Fibroblast of lung (primary cell): Measurements from ENCODE around the gene RRBP1. TPM values are rescaled to one million over a fixed set of nuclear protein-coding genes. Genes with fewer than 3 reads are reported as not detected.

ENCODE experiments used
- DNase-seq, 2 donors: peaks; one replicate each; pipeline versions ENCODE4 v3.0.0 to v3.0.0-alpha.2; 2010; ENCODE audit warnings: low read depth in 2 of 2
- H2AFZ ChIP-seq: 2 replicates; pipeline ENCODE4 v1.5.1; 2012; ENCODE audit warnings: low read length, control low read depth, inconsistent platforms
- H3K27ac ChIP-seq: 2 replicates; pipeline ENCODE4 v1.5.1; 2011; ENCODE audit warnings: low read length, control low read depth; ENCODE audit not compliant: insufficient read depth
- H3K27me3 ChIP-seq: 2 replicates; pipeline ENCODE4 v1.5.1; 2011; ENCODE audit warnings: mild to moderate bottlenecking, low read length; ENCODE audit not compliant: control insufficient read depth, insufficient read depth
- H3K36me3 ChIP-seq: 2 replicates; pipeline ENCODE4 v1.5.1; 2011; ENCODE audit warnings: low read length; ENCODE audit not compliant: control insufficient read depth, insufficient read depth
- H3K4me1 ChIP-seq: 2 replicates; pipeline ENCODE4 v1.5.1; 2011; ENCODE audit warnings: low read length; ENCODE audit not compliant: control insufficient read depth, insufficient read depth; ENCODE audit errors: extremely low read depth
- H3K4me2 ChIP-seq: 2 replicates; pipeline ENCODE4 v1.5.1; 2011; ENCODE audit warnings: low read length, control low read depth; ENCODE audit not compliant: insufficient read depth; ENCODE audit errors: extremely low read depth
- H3K4me3 ChIP-seq, 4 experiments: fragments of 200-600 bp in 1 of 4; sonication (generic) in 1 of 4; replicated peaks in 1 of 4; 2 replicates each; pipeline ENCODE4 v1.5.1; 2011 to 2016; ENCODE audit warnings: low read length in 4 of 4, low read depth in 3 of 4, mild to moderate bottlenecking in 3 of 4, control low read depth in 2 of 4, inconsistent platforms in 1 of 4, mixed read lengths in 1 of 4; ENCODE audit not compliant: insufficient read depth in 1 of 4; ENCODE audit errors: control extremely low read depth in 1 of 4
- H3K79me2 ChIP-seq: 2 replicates; pipeline ENCODE4 v1.5.1; 2012; ENCODE audit warnings: mild to moderate bottlenecking, low read length, inconsistent platforms; ENCODE audit not compliant: control insufficient read depth, insufficient read depth
- H3K9ac ChIP-seq: 2 replicates; pipeline ENCODE4 v1.5.1; 2011; ENCODE audit warnings: mild to moderate bottlenecking, low read length, control low read depth; ENCODE audit not compliant: insufficient read depth
- H3K9me3 ChIP-seq: 2 replicates; pipeline ENCODE4 v1.5.1; 2012; ENCODE audit warnings: low read depth, low read length; ENCODE audit not compliant: control insufficient read depth, insufficient read depth
- H4K20me1 ChIP-seq: 2 replicates; pipeline ENCODE4 v1.5.1; 2011; ENCODE audit warnings: low read length; ENCODE audit not compliant: control insufficient read depth, insufficient read depth; ENCODE audit errors: extremely low read depth
- CTCF ChIP-seq, 2 donors: IDR thresholded peaks in 1 of 2; conservative IDR thresholded peaks in 1 of 2; 1 replicate in 1 of 2; 2 replicates in 1 of 2; pipeline ENCODE4 v1.5.1; 2011 to 2012; ENCODE audit warnings: low read length in 2 of 2, control low read depth in 1 of 2, inconsistent platforms in 1 of 2, low read depth in 1 of 2, mild to moderate bottlenecking in 1 of 2
- EZH2 ChIP-seq: IDR thresholded peaks from 2 replicates; pipeline ENCODE4 v1.5.1; 2012; ENCODE audit warnings: low read length, control low read depth, mild to moderate bottlenecking; ENCODE audit errors: missing control alignments
- polyA plus RNA-seq, 2 donors: library from polyadenylated mRNA; depleted of rRNA in 1 of 2; stranded (reverse) in 1 of 2; unstranded in 1 of 2; fragments of >200 nt; gene quantifications; 2 replicates each; pipeline ENCODE4 v1.2.1, GENCODE V29; 2011 to 2012; ENCODE audit warnings: missing spikeins in 1 of 2
- total RNA-seq: library from RNA; depleted of rRNA; stranded (reverse); fragments of >200 nt; gene quantifications from 2 replicates; pipeline ENCODE4 v1.2.1, GENCODE V29; 2014

Gene RRBP1
- total and polyA plus RNA-seq, 2 donors (not counting 1 experiment from before 2014, with no cell fraction given), result 169 to 233 TPM

DNA sequence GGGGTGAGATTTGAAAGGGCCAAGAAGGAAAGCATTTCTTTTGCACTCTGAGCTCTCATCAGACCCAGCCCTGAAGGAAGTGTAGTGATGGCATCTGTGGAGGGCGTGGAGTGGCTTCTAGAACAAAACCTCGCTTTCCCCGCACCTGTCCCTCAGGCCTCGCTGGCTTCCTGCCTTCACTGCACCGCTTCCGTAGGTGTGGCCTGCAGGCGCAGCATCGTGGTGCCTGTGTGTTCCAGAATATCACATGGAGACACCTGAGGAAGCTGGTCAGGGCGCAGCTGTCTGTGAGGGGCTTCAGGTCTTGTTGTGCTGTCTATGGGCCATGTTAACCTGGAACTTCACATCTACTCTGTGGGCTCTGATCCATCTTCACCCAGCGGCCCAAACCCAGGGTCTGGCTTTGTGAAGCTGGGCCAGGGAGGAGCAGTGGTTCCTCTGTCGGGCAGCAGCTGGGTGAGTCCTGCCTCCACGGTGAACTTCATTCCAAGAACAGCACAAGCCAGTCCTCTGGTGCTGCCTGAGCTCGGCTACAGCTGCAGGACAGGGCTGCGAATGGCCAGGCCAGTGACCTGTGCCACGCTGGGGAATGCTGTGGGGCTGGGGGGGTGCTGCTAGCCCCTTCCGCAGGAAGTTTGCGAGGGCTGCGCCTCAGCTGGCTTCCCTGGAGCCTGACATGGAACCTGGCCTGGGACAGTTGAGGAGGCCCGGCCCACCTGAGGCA is 71.3 kb downstream of the RRBP1 start:
- Histone ChIP-seq H3K36me3 (peaks cover 32% of the 10 kb centered on the region), H3K79me2 (no peaks in the 10 kb centered on the region), H3K4me2 (no peak overlapping the region), H3K9ac (no peak overlapping the region), H2AFZ (no peak overlapping the region), H3K27ac (peak overlapping the region; percentile 34), H3K4me1 (peaks cover 7% of the 10 kb centered on the region), H4K20me1 (peaks cover 3% of the 10 kb centered on the region), H3K27me3 (no peaks in the 10 kb centered on the region), H3K9me3 (no peaks in the 10 kb centered on the region), H3K4me3 (no peak overlapping the region)
- DNase-seq, result peak in 1 of 2 donors; percentile 19
- TF ChIP-seq EZH2 (no peak), CTCF (conservative IDR thresholded peaks at IDR 0.05 in 1 of 2, IDR thresholded peaks at IDR 0.05 in 1 of 2; ENCODE audit: low read depth in 1 of 2, low read length in 2 of 2) (no peak)

- no peak for DNase-seq
- H3K27me3 ChIP-seq, result no peaks in the 10 kb centered on the region
- no peak overlapping the region for H3K27ac ChIP-seq
- H4K20me1 ChIP-seq, result peaks cover 3% of the 10 kb centered on the region
- no peak overlapping the region for H3K4me3 ChIP-seq
- H3K9ac ChIP-seq, result no peak overlapping the region
- peaks cover 25% of the 10 kb centered on the region for H3K36me3 ChIP-seq
- peaks cover 4% of the 10 kb centered on the region for H3K4me1 ChIP-seq
- TF ChIP-seq EZH2, result no peak
- no peak for TF ChIP-seq CTCF (conservative IDR thresholded peaks at IDR 0.05 in 1 of 2, IDR thresholded peaks at IDR 0.05 in 1 of 2; ENCODE audit: low read depth in 1 of 2, low read length in 2 of 2)
- H3K79me2 ChIP-seq, result peaks cover 4% of the 10 kb centered on the region
- no peak overlapping the region for H3K4me2 ChIP-seq
- no peak overlapping the region for H2AFZ ChIP-seq
- no peaks in the 10 kb centered on the region for H3K9me3 ChIP-seq
These were observed 72.1 kb downstream of the RRBP1 start for GRCh38 chr20:17609811-17610377.

- Histone ChIP-seq H3K9ac (no peak overlapping the region), H2AFZ (no peak overlapping the region), H4K20me1 (peaks cover 3% of the 10 kb centered on the region), H3K36me3 (peaks cover 21% of the 10 kb centered on the region), H3K4me1 (no peaks in the 10 kb centered on the region), H3K27me3 (no peaks in the 10 kb centered on the region), H3K79me2 (peaks cover 6% of the 10 kb centered on the region), H3K9me3 (no peaks in the 10 kb centered on the region), H3K27ac (no peak overlapping the region), H3K4me2 (no peak overlapping the region), H3K4me3 (no peak overlapping the region)
- TF ChIP-seq CTCF (conservative IDR thresholded peaks at IDR 0.05 in 1 of 2, IDR thresholded peaks at IDR 0.05 in 1 of 2; ENCODE audit: low read depth in 1 of 2, low read length in 2 of 2) (no peak), EZH2 (no peak)
- no peak for DNase-seq
These were observed 73.1 kb downstream of the RRBP1 start for GRCh38 chr20:17608701-17609497.
